ENCODE results near the gene SLC25A12. TPM values are rescaled to one million over a fixed set of nuclear protein-coding genes. Genes with fewer than 3 reads are reported as not detected.
"Not testable (repeated sequence)": the region's sequence is repeated elsewhere in the genome, so short reads cannot be mapped to it uniquely, and the experiment has no call there.

The SLC25A12 gene
- polyA plus RNA-seq, 3 donors: 23.7 to 31.6 (median 26.2) TPM

DNA sequence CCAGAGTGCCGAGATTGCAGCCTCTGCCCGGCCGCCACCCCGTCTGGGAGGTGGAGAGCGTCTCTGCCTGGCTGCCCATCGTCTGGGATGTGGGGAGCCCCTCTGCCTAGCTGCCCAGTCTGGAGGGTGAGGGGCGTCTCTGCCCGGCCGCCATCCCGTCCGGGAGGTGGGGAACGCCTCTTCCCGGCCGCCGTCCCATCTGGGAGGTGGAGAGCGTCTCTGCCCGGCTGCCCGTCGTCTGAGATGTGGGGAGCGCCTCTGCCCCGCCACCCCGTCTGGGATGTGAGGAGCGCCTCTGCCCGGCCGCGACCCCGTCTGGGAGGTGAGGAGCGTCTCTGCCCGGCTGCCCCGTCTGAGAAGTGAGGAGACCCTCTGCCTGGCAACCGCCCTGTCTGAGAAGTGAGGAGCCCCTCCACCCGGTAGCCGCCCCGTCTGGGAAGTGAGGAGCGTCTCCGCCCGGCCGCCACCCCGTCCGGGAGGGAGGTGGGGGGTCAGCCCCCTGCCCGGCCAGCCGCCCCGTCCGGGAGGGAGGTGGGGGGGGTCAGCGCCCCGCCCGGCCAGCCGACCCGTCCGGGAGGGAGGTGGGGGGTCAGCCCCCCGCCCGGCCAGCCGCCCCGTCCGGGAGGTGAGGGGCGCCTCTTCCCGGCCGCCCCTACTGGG is 5.7 kb upstream of the SLC25A12 start:
- not testable (repeated sequence) for DNase-seq (ENCODE audit: extremely low read depth in 1 of 11, low read depth in 9 of 11, low spot score in 4 of 11)

DNA sequence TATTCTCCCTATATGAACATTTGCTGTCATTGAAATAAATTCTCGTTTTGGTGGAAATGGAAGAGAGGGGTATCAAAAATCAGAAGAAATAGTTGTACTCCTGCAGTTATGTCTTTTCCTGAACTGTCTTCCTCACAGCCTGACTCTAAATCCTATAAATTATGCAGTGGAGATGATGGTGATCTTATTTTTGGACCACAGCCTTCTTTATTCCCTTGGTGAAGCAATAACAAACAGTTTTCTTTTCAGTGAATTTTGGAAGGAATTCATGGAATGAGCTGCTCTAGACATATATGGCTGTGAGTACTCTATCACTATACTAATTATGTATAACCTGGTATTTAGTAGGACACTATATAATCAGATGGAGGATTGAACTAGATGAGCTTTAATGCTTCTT is 1.7 kb upstream of the SLC25A12 start:
- DNase-seq (ENCODE audit: extremely low read depth in 1 of 11, low read depth in 9 of 11, low spot score in 4 of 11): no peak

DNA sequence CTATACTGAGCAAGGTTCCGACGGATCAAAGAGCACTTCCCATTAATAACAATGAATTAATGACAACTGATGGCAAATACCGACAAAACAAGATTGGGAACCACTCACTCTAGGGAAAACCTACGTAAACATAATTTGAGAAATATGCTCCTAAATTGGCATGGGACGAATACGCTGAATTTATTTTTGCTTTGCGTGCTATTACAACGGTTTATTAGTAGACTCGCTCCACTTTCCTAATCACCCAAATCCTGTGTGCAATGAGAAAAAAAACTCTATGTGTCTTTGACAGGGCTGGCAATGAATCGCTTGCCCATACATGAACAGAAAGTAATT is 536 bp upstream of the SLC25A12 start:
- no peak for DNase-seq (ENCODE audit: extremely low read depth in 1 of 11, low read depth in 9 of 11, low spot score in 4 of 11)

- DNase-seq (ENCODE audit: extremely low read depth in 1 of 11, low read depth in 9 of 11, low spot score in 4 of 11): no peak
These were observed 734 bp downstream of the SLC25A12 start for GRCh38 chr2:171893196-171893823.

DNA sequence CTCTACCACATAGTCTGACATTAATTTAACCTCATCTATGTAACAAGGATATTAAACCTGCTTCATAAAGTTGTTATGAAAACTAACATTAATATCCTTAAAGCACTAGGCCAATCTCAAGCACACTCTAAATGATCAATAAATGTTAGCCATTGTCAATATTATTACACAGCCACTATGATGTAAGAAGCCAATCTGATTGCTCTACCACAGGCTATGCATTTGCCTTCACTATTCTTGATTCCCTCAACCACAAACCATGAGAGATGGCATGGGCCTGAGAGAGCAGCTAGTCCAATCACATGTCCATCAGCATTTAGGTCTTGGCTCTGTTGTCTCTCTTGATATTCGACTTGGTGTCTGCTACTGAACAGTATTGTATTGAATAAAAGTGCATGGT is 4.2 kb downstream of the SLC25A12 start:
- no peak for DNase-seq (ENCODE audit: extremely low read depth in 1 of 11, low read depth in 9 of 11, low spot score in 4 of 11)

DNA sequence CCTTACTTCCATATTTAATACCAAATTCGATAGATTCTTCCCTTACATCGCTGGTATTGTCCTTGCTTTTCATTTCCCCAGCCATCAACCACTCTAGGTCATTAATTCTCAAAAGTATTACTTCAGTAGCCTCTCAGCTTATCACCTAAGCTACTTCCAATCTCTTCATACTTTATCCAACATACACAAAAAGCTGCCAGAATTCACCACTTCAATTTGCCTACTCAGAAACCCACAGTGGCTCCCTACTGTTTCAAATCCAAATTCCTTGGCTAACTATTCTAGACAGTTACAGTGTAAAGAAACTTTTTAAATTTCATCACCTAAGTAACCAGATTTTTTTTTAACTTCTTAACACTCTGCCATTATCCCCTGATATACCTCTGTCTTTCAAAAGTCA is 4.7 kb downstream of the SLC25A12 start:
- DNase-seq (ENCODE audit: extremely low read depth in 1 of 11, low read depth in 9 of 11, low spot score in 4 of 11): no peak

GRCh38 chr2:171883275-171883893 is 10.7 kb downstream of the SLC25A12 start:
- no peak for DNase-seq (ENCODE audit: extremely low read depth in 1 of 11, low read depth in 9 of 11, low spot score in 4 of 11)

GRCh38 chr2:171882089-171882769 is 11.8 kb downstream of the SLC25A12 start:
- DNase-seq (ENCODE audit: extremely low read depth in 1 of 11, low read depth in 9 of 11, low spot score in 4 of 11): no peak

- DNase-seq (ENCODE audit: extremely low read depth in 1 of 11, low read depth in 9 of 11, low spot score in 4 of 11): no peak
These were observed 13.3 kb downstream of the SLC25A12 start for GRCh38 chr2:171880774-171881173.

DNA sequence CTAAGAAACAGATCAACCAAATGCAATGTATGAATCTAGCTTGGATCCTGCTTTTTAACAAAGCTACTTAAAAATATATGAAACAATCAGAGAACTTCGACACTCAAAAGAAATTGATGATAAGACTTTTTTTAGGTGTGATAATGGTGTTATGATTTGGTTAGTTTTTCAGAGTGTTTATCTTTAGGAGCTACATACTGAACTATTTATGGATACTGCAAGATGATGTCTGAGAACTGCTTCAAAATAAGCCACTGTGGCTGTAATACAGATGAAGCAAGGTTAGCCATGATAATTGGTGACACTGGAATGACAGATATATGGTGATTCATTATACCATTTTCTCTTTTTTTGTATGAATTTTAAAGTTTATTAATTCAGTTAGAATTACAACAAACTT is 14.2 kb downstream of the SLC25A12 start:
- DNase-seq (ENCODE audit: extremely low read depth in 1 of 11, low read depth in 9 of 11, low spot score in 4 of 11): no peak

GRCh38 chr2:171878481-171878993 is 15.5 kb downstream of the SLC25A12 start:
- DNase-seq (ENCODE audit: extremely low read depth in 1 of 11, low read depth in 9 of 11, low spot score in 4 of 11): no peak

DNA sequence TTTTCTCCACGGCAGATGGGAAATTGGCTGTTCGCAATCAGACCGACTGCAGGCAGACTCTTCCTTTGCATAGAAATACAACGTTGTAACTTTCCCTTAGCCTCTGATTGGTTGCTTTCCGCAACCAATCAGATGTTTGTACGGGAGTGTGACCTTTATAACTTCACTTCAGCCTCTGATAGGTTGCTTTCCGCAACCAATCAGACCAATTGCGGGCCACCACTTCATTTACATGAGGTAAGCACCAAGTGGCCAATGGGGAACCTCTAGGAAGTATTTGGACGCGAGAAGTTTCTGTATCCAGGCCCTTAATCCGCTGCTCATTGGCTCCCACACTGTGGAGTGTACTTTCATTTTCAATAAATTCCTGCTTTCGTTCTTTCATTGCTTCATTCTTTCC is 19.1 kb downstream of the SLC25A12 start:
- DNase-seq (ENCODE audit: extremely low read depth in 1 of 11, low read depth in 9 of 11, low spot score in 4 of 11): no peak

- no peak for DNase-seq (ENCODE audit: extremely low read depth in 1 of 11, low read depth in 9 of 11, low spot score in 4 of 11)
These were observed 19.5 kb downstream of the SLC25A12 start for GRCh38 chr2:171874517-171874916.

DNA sequence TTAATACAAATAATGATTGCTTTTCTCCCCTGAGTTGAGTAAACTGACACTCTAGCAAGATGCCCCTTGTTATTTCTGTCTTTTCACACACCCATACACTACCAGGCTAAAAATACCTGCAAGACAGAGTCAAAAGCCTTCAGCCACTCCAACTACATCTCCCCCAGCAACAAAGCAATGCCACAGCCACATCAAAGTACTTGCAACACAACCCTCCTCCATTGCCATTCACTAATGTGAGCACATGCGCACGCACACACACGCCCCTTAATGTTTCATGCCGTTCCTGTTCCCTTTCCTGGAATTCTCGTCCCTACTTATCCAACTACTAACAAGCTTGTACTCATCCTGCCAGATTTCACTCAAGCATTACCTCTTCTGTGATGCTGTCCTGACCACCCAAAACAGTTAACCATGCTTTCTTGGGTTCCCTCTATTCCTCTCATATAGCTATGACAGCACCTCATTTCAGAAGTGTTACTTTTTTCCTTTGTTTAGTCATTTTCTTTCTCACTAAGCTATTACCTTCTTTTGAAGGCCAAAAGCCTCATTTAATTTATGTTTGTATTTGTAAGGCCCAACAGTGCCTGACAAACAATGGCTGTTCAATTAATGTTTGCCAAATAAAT is 29.6 kb downstream of the SLC25A12 start:
- DNase-seq (ENCODE audit: extremely low read depth in 1 of 11, low read depth in 9 of 11, low spot score in 4 of 11): no peak

DNA sequence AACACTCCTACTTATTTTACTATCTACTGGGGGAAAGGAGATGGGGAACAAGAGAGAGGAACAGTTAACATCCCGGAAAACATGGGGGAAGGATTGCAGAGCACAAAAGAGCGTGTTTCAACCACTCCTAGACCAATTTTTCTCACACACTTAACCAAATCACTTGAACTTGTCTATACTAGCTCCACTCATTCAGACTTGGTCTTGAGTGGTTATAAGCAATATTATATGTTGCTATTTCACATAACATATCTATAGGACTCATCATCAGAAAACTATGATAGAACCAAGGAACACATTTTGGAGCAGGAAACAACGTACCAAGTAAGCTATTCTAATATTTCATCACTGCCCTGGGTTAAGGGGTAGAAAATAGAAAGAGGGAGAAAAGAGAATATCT is 31.5 kb downstream of the SLC25A12 start:
- DNase-seq (ENCODE audit: extremely low read depth in 1 of 11, low read depth in 9 of 11, low spot score in 4 of 11): no peak

- DNase-seq (ENCODE audit: extremely low read depth in 1 of 11, low read depth in 9 of 11, low spot score in 4 of 11): peak in 7 of 11 donors; percentile 1 to 27 (median 10)
These were observed 35.6 kb downstream of the SLC25A12 start for GRCh38 chr2:171858397-171858958.

- DNase-seq (ENCODE audit: extremely low read depth in 1 of 11, low read depth in 9 of 11, low spot score in 4 of 11): no peak
These were observed 38.6 kb downstream of the SLC25A12 start for GRCh38 chr2:171855401-171855800.

DNA sequence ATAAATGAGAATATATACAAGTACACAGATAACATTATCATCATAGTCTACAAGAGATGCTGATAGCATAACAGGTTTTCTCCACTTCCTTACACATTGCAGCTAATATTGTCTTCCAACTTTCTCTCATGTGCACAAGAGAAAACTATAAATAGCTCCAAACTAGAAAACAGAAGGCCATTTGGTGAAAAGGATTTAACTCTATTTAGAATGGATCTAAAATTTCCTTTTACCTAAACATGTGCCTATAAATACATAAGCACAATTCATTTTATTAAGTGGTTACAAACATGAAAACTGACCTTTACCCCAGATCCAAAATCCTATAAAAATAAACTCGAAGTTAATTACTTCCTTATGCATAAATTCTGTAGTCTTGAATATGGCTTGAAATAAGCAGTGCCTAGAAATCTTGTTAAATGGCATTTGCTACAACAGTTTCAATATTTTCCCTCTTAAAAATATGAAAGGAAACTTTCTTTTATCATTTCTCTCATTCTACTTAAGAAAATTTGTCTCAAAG is 41.6 kb downstream of the SLC25A12 start:
- no peak for DNase-seq (ENCODE audit: extremely low read depth in 1 of 11, low read depth in 9 of 11, low spot score in 4 of 11)

DNA sequence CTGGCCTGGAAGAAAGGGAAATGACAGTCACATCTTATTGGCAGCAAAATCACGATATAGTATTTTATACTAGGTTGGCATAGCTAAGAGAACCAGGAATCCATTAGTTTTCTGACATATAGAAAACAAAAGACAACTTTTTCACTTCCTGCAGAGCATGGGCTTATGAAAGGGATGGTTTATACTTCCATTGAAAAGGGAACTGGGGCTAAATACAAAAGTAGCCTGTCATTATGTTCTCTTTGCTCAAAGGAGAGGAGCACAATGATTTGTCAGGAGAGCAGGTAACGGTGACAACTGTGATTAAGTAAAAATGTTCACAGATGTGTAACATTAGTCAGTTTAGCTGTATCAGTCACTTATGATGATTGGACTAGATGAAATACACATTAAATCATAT is 46.4 kb downstream of the SLC25A12 start:
- no peak for DNase-seq (ENCODE audit: extremely low read depth in 1 of 11, low read depth in 9 of 11, low spot score in 4 of 11)
